ENCODE results near the gene AP5S1. TPM values are rescaled to one million over a fixed set of nuclear protein-coding genes. Genes with fewer than 3 reads are reported as not detected.
A peak's percentile ranks its signal among the peaks of the same experiment; 100 is the strongest.

Gene AP5S1
- total and polyA plus RNA-seq, 10 of the 15 experiments (the other 5 are each of a cell fraction or from before 2014, with no cell fraction given): 3.8 to 13.2 (median 7.8) TPM

DNA sequence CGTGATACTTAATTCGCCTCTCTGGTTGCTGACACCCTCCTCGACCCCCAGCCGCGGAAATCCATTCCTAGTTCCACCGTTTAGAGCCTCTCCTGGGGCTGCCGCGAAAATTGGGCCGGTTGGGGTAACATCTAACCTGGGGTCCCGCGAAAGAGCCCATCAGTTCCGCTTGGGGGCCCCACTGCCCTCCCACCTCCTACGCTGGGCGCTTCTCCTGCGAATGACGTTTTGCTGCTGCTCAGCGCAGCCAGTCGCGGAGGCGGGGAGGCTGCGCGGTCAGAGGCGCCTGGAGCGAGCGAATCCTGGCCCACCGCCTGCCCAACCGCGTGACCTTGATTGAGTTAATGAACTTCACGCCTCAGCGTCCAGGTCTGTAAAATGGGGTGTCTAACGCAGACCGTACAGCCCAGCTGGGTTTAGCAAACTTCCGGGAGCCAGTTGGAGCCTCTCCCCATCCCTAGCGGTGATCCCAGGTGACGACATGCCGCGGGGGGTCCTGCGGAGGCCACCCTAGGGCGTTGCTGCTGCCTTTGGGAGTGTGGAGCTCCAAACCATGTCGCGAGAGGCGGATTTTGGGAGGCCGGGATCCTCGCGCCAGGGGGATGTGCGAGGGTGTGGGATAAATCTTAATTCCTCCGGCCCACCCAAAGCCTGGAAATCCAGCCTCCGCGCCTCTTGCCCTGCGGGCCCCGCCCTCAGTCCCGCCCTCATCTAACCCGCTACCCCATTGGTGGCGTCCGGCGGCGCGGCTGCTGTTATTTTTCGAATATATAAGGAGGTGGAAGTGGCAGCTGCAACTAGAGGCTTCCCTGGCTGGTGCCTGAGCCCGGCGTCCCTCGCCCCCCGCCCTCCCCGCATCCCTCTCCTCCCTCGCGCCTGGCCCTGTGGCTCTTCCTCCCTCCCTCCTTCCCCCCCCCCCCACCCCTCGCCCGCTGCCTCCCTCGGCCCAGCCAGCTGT lies 24.6 kb upstream of the AP5S1 start, which contains the start of gene CDC25B:
TSS of gene CDC25B (plus strand) at position 800 of the 958 bp plus-strand sequence. CDS start 222 bp downstream, outside the sequence.
- peak; percentile 89 for FAIRE-seq
- TF ChIP-seq ATF7 (IDR thresholded peaks at IDR 0.05; ENCODE audit: low read depth) (peak; percentile 79), NBN (IDR thresholded peaks at IDR 0.05) (peak; percentile 90), FOXK2 (IDR thresholded peaks at IDR 0.05) (no peak), RCOR1 (conservative IDR thresholded peaks at IDR 0.05; ENCODE audit: low read depth, low read length) (0 out of 2 replicates have a peak, but pooled peaks have one; percentile 23), ESRRA (IDR thresholded peaks at IDR 0.05; ENCODE audit: low read length) (peak; percentile 99), RAD51 (IDR thresholded peaks at IDR 0.05) (peak; percentile 35; the same call in 1 of the 2 replicates), FOXM1 (IDR thresholded peaks at IDR 0.05; ENCODE audit: low read depth, low read length) (peak; percentile 89), HDGF (IDR thresholded peaks at IDR 0.05) (peak; percentile 21; the same call in 1 of the 2 replicates), ZBTB40 (IDR thresholded peaks at IDR 0.05; ENCODE audit: borderline replicate concordance) (no peak)
- TF ChIP-seq, protein P1, sequence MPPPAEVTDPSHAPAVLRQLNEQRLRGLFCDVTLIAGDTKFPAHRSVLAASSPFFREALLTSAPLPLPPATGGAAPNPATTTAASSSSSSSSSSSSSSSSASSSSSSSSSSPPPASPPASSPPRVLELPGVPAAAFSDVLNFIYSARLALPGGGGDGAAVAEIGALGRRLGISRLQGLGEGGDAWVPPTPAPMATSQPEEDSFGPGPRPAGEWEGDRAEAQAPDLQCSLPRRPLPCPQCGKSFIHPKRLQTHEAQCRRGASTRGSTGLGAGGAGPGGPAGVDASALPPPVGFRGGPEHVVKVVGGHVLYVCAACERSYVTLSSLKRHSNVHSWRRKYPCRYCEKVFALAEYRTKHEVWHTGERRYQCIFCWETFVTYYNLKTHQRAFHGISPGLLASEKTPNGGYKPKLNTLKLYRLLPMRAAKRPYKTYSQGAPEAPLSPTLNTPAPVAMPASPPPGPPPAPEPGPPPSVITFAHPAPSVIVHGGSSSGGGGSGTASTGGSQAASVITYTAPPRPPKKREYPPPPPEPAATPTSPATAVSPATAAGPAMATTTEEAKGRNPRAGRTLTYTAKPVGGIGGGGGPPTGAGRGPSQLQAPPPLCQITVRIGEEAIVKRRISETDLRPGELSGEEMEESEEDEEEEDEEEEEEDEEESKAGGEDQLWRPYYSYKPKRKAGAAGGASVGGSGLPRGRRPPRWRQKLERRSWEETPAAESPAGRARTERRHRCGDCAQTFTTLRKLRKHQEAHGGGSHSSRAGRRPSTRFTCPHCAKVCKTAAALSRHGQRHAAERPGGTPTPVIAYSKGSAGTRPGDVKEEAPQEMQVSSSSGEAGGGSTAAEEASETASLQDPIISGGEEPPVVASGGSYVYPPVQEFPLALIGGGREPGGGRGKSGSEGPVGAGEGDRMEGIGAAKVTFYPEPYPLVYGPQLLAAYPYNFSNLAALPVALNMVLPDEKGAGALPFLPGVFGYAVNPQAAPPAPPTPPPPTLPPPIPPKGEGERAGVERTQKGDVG (CRISPR knock-in tag; IDR thresholded peaks at IDR 0.05): no peak
- TF ChIP-seq, protein P2, sequence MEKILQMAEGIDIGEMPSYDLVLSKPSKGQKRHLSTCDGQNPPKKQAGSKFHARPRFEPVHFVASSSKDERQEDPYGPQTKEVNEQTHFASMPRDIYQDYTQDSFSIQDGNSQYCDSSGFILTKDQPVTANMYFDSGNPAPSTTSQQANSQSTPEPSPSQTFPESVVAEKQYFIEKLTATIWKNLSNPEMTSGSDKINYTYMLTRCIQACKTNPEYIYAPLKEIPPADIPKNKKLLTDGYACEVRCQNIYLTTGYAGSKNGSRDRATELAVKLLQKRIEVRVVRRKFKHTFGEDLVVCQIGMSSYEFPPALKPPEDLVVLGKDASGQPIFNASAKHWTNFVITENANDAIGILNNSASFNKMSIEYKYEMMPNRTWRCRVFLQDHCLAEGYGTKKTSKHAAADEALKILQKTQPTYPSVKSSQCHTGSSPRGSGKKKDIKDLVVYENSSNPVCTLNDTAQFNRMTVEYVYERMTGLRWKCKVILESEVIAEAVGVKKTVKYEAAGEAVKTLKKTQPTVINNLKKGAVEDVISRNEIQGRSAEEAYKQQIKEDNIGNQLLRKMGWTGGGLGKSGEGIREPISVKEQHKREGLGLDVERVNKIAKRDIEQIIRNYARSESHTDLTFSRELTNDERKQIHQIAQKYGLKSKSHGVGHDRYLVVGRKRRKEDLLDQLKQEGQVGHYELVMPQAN (conservative IDR thresholded peaks at IDR 0.05): peak; percentile 74

More for the DNA sequence above, 24.6 kb upstream of the AP5S1 start, which contains the start of gene CDC25B:
- SMC1A ChIA-PET (ENCODE audit: uncharacterized antibody, unreplicated experiment): interaction anchor here (1.2 to 1.4 kb wide), 4 partner anchors 10 to 28 kb away, joined by 3 to 5 read pairs (median 4); partner anchors contain the start of genes ADISSP and AP5S1
- Histone ChIP-seq H4K20me1 (ENCODE audit: control insufficient read depth, insufficient read depth) (no peaks in the 10 kb centered on the region), H3K4me3 (peak within 1 kb of the TSS; percentile 77), H3K36me3 (ENCODE audit: control insufficient read depth in 2 of 2, insufficient read depth in 2 of 2, low read length in 1 of 2) (peaks cover 0 to 5% of the 10 kb centered on the region in 2 experiments; a peak in 2 of 4 replicates), H2AFZ (ENCODE audit: control insufficient read depth, low read depth, low read length) (peak within 1 kb of the TSS; percentile 75), H3K79me2 (ENCODE audit: control insufficient read depth, insufficient read depth, low read length) (peaks cover 18% of the 10 kb centered on the region), H3K27me3 (replicated peaks in 1 of 2; ENCODE audit: control insufficient read depth in 2 of 2, insufficient read depth in 2 of 2, low read length in 1 of 2) (no peaks in the 10 kb centered on the region), H3K27ac (ENCODE audit: control insufficient read depth, insufficient read depth) (peak within 1 kb of the TSS; percentile 81), H3K4me1 (ENCODE audit: control insufficient read depth, insufficient read depth, low read length) (peaks cover 36% of the 10 kb centered on the region), H3K9ac (ENCODE audit: control insufficient read depth, insufficient read depth, low read length) (peak within 1 kb of the TSS; percentile 76), H3K4me2 (ENCODE audit: control insufficient read depth, insufficient read depth) (peak within 1 kb of the TSS; percentile 85), H3K9me3 (replicated peaks; ENCODE audit: control insufficient read depth, insufficient read depth, low read length) (no peaks in the 10 kb centered on the region)
- intact Hi-C loops (cut with micrococcal nuclease; ENCODE audit: unreplicated experiment): loop anchor here (2.0 to 5.0 kb wide), 2 partner anchors 51 to 112 kb away; partner anchors contain the start of gene MAVS
- CTCF ChIA-PET: interaction anchor here (1.1 to 2.1 kb wide), 3 partner anchors 8 to 59 kb away, joined by 3 to 30 read pairs (median 5); partner anchors contain the start of gene AP5S1
- DNase-seq (ENCODE audit: low read depth, low spot score): peak; percentile 59
- peak; percentile 83 for ATAC-seq
- TSS peak; percentile 88 for BruUV-seq (replicated peaks)
- POLR2A ChIA-PET: interaction anchor here (0.6 to 1.1 kb wide), 4 partner anchors 25 to 1174 kb away, joined by 3 to 6 read pairs (median 3); partner anchors contain the start of gene AP5S1
- RAD21 ChIA-PET (ENCODE audit: unreplicated experiment): interaction anchor here (0.6 to 1.4 kb wide), 7 partner anchors 8 to 276 kb away, joined by 3 to 5 read pairs (median 4); partner anchors contain the start of genes AP5S1 and CENPB
- in situ Hi-C loops (cut with MboI): no loop called here
- under 1% methylated on average over 46 of the region's 69 CpGs for WGBS (ENCODE audit: insufficient coverage, insufficient replicate concordance, low lambda C conversion rate, missing lambda C conversion rate)
